HL-60 (cell line): ENCODE results near the gene ANKFN1.

Experiments
- POLR2AphosphoS5 ChIP-seq: IDR thresholded peaks from 2 replicates; pipeline ENCODE4 v1.6.1; 2012; ENCODE audit warnings: low read depth
- TF ChIP-seq, protein P1 (sequence below): IDR thresholded peaks from one replicate; pipeline ENCODE4 v1.5.1; 2011; ENCODE audit warnings: low read length, control low read depth, inconsistent platforms; ENCODE audit not compliant: insufficient read depth
- TF ChIP-seq, protein P2 (sequence below): IDR thresholded peaks from 2 replicates; pipeline ENCODE4 v1.6.1; 2012; ENCODE audit warnings: low read depth; ENCODE audit not compliant: insufficient replicate concordance

DNA sequence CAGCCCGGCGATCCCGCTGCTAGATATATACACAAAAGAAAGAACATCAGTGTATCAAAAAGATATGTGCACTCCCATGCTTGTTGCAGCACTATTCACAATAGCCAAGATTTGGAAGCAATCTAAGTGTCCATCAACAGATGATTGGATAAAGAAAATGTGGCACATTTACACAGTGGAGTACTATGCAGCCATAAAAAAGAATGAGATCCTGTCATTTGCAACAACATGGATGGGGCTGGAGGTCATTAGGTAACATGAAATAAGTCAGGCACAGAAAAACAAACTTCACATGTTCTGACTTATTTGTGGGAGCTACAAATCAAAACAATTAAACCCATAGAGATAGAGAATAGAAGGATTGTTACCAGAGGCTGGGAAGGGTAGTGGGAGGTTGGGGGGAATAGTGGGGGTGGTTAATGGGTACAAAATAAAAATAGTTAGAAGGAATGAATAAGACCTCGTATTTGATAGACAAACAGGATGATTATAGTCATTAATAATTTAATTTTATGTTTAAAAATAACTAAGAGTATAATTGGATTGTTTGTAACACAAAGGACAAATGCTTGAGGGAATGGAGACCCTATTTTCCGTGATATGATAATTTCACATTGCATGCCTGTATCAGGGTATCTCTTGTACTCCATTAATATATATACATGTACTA lies 263.5 kb downstream of the ANKFN1 start:
- TF ChIP-seq, protein P1, sequence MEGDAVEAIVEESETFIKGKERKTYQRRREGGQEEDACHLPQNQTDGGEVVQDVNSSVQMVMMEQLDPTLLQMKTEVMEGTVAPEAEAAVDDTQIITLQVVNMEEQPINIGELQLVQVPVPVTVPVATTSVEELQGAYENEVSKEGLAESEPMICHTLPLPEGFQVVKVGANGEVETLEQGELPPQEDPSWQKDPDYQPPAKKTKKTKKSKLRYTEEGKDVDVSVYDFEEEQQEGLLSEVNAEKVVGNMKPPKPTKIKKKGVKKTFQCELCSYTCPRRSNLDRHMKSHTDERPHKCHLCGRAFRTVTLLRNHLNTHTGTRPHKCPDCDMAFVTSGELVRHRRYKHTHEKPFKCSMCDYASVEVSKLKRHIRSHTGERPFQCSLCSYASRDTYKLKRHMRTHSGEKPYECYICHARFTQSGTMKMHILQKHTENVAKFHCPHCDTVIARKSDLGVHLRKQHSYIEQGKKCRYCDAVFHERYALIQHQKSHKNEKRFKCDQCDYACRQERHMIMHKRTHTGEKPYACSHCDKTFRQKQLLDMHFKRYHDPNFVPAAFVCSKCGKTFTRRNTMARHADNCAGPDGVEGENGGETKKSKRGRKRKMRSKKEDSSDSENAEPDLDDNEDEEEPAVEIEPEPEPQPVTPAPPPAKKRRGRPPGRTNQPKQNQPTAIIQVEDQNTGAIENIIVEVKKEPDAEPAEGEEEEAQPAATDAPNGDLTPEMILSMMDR = no peak
- TF ChIP-seq, protein P2, sequence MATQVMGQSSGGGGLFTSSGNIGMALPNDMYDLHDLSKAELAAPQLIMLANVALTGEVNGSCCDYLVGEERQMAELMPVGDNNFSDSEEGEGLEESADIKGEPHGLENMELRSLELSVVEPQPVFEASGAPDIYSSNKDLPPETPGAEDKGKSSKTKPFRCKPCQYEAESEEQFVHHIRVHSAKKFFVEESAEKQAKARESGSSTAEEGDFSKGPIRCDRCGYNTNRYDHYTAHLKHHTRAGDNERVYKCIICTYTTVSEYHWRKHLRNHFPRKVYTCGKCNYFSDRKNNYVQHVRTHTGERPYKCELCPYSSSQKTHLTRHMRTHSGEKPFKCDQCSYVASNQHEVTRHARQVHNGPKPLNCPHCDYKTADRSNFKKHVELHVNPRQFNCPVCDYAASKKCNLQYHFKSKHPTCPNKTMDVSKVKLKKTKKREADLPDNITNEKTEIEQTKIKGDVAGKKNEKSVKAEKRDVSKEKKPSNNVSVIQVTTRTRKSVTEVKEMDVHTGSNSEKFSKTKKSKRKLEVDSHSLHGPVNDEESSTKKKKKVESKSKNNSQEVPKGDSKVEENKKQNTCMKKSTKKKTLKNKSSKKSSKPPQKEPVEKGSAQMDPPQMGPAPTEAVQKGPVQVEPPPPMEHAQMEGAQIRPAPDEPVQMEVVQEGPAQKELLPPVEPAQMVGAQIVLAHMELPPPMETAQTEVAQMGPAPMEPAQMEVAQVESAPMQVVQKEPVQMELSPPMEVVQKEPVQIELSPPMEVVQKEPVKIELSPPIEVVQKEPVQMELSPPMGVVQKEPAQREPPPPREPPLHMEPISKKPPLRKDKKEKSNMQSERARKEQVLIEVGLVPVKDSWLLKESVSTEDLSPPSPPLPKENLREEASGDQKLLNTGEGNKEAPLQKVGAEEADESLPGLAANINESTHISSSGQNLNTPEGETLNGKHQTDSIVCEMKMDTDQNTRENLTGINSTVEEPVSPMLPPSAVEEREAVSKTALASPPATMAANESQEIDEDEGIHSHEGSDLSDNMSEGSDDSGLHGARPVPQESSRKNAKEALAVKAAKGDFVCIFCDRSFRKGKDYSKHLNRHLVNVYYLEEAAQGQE = no peak
- no peak for TF ChIP-seq POLR2AphosphoS5
